Measurements from ENCODE around the gene KIF21A.

Gene KIF21A

DNA sequence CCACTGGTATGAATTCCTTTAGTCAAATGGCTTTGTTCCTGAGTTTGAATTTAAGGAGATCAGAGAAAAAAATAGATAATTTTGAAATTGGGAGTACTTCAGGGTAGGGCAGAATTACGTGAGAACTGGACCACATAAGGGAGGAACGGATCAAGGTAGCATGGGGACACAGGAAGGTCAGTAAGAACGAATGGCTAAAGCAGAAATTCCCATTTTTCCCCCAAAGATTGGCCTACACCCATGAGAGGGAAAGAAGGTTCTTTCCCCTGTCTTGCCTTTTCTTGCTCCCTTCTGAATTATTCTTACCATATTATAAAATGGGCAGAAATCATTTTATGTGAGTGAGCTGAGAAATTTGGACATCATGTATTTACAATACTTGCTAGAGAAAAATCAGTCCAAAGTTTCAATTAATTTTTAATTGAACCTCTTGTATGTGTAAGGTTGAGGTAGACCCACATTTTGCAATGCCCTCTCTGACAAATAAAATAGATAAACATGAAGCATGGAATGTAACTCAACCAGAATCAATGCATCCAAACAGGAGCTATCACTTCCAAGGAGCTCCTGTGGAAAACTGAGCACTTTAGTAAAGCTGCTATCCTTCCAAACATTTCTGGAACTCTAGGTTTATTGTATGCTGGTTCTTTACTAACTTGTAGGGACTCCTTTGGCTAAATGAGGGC lies 93.8 kb downstream of the KIF21A start:
- TF ChIP-seq, protein P1, sequence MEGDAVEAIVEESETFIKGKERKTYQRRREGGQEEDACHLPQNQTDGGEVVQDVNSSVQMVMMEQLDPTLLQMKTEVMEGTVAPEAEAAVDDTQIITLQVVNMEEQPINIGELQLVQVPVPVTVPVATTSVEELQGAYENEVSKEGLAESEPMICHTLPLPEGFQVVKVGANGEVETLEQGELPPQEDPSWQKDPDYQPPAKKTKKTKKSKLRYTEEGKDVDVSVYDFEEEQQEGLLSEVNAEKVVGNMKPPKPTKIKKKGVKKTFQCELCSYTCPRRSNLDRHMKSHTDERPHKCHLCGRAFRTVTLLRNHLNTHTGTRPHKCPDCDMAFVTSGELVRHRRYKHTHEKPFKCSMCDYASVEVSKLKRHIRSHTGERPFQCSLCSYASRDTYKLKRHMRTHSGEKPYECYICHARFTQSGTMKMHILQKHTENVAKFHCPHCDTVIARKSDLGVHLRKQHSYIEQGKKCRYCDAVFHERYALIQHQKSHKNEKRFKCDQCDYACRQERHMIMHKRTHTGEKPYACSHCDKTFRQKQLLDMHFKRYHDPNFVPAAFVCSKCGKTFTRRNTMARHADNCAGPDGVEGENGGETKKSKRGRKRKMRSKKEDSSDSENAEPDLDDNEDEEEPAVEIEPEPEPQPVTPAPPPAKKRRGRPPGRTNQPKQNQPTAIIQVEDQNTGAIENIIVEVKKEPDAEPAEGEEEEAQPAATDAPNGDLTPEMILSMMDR (IDR thresholded peaks at IDR 0.05; ENCODE audit: control insufficient read depth, insufficient read depth, low read depth, low read length, missing control alignments): no peak
- no peak for DNase-seq (ENCODE audit: low read depth)
- H3K4me3 ChIP-seq (ENCODE audit: control insufficient read depth, low read depth, low read length): no peak overlapping the region

DNA sequence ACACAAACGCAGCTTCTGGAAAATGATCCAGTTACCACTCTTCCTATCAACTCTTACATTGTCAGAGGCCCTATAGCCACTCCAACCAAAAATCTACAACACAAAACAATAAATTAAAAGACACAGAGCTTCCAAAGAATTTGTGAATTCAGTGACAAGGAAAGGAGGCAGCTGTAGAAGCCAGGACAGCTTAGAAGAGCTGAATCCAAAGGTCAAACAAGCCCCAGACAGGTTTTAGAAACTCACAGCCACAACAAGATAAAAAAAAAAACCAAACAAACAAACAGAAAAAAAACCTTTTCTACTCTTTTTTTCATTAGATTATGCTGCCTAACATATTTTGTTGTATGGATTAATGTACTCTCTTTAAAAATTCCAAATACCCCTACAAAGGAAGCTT lies 94.4 kb downstream of the KIF21A start:
- H3K4me3 ChIP-seq (ENCODE audit: control insufficient read depth, low read depth, low read length): no peak overlapping the region
- DNase-seq (ENCODE audit: low read depth): no peak
- TF ChIP-seq, protein P1 (IDR thresholded peaks at IDR 0.05; ENCODE audit: control insufficient read depth, insufficient read depth, low read depth, low read length, missing control alignments): no peak

DNA sequence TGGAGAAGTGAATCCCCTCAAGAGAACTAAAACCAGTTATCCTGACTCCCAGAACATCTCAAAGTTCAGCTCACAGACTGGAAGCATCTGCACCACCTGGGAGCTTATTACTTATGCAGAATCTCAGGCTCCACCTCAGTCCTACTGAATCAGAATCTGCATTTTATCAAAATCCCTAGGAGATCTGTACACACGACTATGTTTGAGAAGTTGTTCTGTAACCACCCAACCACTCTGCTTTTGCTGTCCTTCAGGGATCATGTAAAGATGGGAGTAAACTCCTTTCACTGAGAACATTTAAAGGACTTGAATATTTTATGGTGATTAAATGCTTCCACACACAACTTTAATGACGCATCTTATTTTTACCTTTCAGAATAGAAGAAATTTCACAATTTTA lies 98.0 kb downstream of the KIF21A start:
- TF ChIP-seq, protein P1 (IDR thresholded peaks at IDR 0.05; ENCODE audit: control insufficient read depth, insufficient read depth, low read depth, low read length, missing control alignments): no peak
- H3K4me3 ChIP-seq (ENCODE audit: control insufficient read depth, low read depth, low read length): no peak overlapping the region
- DNase-seq (ENCODE audit: low read depth): no peak

DNA sequence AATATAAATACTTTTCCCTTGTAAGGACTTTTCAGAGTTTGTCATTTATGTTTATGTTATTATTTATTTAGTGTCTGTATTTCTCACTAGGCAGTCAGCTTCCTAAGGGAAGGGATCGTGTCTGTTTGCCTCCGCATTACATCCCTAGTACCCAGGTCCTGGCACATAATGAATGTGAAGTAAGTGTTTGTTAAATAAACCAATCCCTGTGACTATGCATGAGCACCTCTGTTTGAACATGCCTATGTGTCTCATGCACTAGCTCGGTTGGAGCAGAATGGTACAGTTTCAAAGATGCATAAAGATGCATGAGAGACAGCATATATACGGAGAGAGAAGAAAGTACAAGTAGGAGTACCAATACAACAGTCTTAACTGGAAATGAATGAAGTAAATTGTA lies 99.3 kb downstream of the KIF21A start:
- H3K4me3 ChIP-seq (ENCODE audit: control insufficient read depth, low read depth, low read length): no peak overlapping the region
- TF ChIP-seq, protein P1 (IDR thresholded peaks at IDR 0.05; ENCODE audit: control insufficient read depth, insufficient read depth, low read depth, low read length, missing control alignments): no peak
- no peak for DNase-seq (ENCODE audit: low read depth)

DNA sequence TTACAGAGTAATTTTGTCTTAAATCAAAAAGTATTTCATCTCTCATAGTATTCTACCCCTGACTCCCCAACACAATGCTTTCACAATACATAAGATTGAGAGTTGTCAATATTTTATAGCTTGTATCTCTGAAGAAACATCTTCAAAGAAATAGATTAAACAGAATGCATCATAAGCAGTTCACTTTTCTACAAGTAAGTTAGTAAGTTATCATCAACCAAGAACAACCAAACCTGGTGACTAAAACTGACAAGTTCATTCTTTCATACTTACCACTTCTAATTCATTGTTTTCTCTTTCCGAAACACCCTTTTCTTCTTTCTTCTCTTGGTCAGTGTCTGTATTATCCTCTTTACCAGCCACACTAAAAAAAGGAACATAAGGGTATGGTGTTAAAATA lies 101.2 kb downstream of the KIF21A start:
- H3K4me3 ChIP-seq (ENCODE audit: control insufficient read depth, low read depth, low read length): no peak overlapping the region
- DNase-seq (ENCODE audit: low read depth): no peak
- TF ChIP-seq, protein P1 (IDR thresholded peaks at IDR 0.05; ENCODE audit: control insufficient read depth, insufficient read depth, low read depth, low read length, missing control alignments): no peak

DNA sequence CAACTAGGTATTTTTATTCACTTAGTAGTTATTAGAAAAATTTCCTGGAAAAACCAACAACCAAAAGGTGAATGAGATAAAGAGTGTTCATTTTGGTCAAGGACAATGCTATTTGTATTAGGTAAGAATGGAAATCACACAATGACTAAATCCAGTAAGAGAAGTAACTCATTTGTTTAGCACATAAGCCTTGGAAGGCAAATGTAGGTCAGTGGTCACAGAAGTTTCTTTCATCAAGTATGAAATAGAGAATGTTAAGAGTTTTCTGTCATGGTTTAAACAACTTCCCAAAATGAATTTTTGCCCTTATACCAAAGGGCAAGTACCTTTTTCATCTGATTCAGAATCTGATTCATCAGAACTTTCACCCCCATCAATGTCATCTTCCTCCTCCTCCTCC lies 101.7 kb downstream of the KIF21A start:
- no peak for DNase-seq (ENCODE audit: low read depth)
- TF ChIP-seq, protein P1 (IDR thresholded peaks at IDR 0.05; ENCODE audit: control insufficient read depth, insufficient read depth, low read depth, low read length, missing control alignments): no peak

More for the DNA sequence above, 101.7 kb downstream of the KIF21A start:
- H3K4me3 ChIP-seq (ENCODE audit: control insufficient read depth, low read depth, low read length): no peak overlapping the region

Data from AG09309 (cell line).